ENCODE measurements around the gene WEE2. TPM values are rescaled to one million over a fixed set of nuclear protein-coding genes. Genes with fewer than 3 reads are reported as not detected.
A peak's percentile ranks its signal among the peaks of the same experiment; 100 is the strongest.

WEE2 gene
- total RNA-seq, 4 donors from 2014 or later = 0.79 TPM; not detected in 3

GRCh38 chr7:141693082-141693481 lies 15.1 kb upstream of the WEE2 start:
- no peak overlapping the region for H3K27ac ChIP-seq
- no peaks in the 10 kb centered on the region for H3K36me3 ChIP-seq
- peaks cover 11 to 26% of the 10 kb centered on the region in 2 donors for H3K4me1 ChIP-seq
- intact Hi-C loops (cut with DNase I) = no loop called here
- TF ChIP-seq POLR2A (IDR thresholded peaks at IDR 0.05) (no peak), CTCF (IDR thresholded peaks at IDR 0.05) (no peak)
- no peak overlapping the region for H3K4me3 ChIP-seq (replicated peaks in 1 of 3)
- DNase-seq = no peak
- no peaks in the 10 kb centered on the region for H3K27me3 ChIP-seq
- 97 to 98% methylated on average over 3 of the region's 3 CpGs for WGBS, 2 donors
- H3K9me3 ChIP-seq = no peaks in the 10 kb centered on the region

GRCh38 chr7:141695803-141696289 lies 12.3 kb upstream of the WEE2 start:
- Histone ChIP-seq H3K36me3 (no peaks in the 10 kb centered on the region), H3K4me3 (replicated peaks in 1 of 3) (no peak overlapping the region), H3K4me1 (peaks cover 16 to 34% of the 10 kb centered on the region in 2 donors), H3K27ac (peak overlapping the region in 1 of 3 donors; percentile 38), H3K27me3 (no peaks in the 10 kb centered on the region), H3K9me3 (no peaks in the 10 kb centered on the region)
- peak in 1 of 2 donors; percentile 9 for DNase-seq
- intact Hi-C loops (cut with DNase I) = no loop called here
- TF ChIP-seq CTCF (IDR thresholded peaks at IDR 0.05) = no peak
- no peak for TF ChIP-seq POLR2A (IDR thresholded peaks at IDR 0.05)
- WGBS, 2 donors = 59 to 64% methylated on average over 6 of the region's 6 CpGs

GRCh38 chr7:141696348-141696747 lies 11.8 kb upstream of the WEE2 start:
- H3K27me3 ChIP-seq = no peaks in the 10 kb centered on the region
- TF ChIP-seq CTCF (IDR thresholded peaks at IDR 0.05) (no peak), POLR2A (IDR thresholded peaks at IDR 0.05) (no peak)
- peak overlapping the region in 2 of 3 donors; percentile 9 to 38 for H3K27ac ChIP-seq
- DNase-seq = no peak
- peaks cover 16 to 35% of the 10 kb centered on the region in 2 donors for H3K4me1 ChIP-seq
- H3K36me3 ChIP-seq = no peaks in the 10 kb centered on the region
- whole genome bisulfite sequencing, 2 donors = 15 to 19% methylated on average over 2 of the region's 2 CpGs
- intact Hi-C loops (cut with DNase I) = no loop called here
- H3K9me3 ChIP-seq = no peaks in the 10 kb centered on the region
- H3K4me3 ChIP-seq (replicated peaks in 1 of 3) = no peak overlapping the region

- H3K27ac ChIP-seq = peak overlapping the region in 1 of 3 donors; percentile 9
- WGBS, 2 donors = 77 to 81% methylated on average over 10 of the region's 10 CpGs
- TF ChIP-seq POLR2A (IDR thresholded peaks at IDR 0.05) = no peak
- TF ChIP-seq CTCF (IDR thresholded peaks at IDR 0.05) = no peak
These were observed 10.8 kb upstream of the WEE2 start for GRCh38 chr7:141697211-141697871.

GRCh38 chr7:141698247-141699015 lies 9.7 kb upstream of the WEE2 start:
- intact Hi-C loops (cut with DNase I) = no loop called here
- Histone ChIP-seq H3K27me3 (no peaks in the 10 kb centered on the region), H3K4me3 (replicated peaks in 1 of 3) (no peak overlapping the region), H3K27ac (no peak overlapping the region), H3K36me3 (no peaks in the 10 kb centered on the region), H3K9me3 (no peaks in the 10 kb centered on the region), H3K4me1 (peaks cover 16 to 42% of the 10 kb centered on the region in 2 donors)
- no peak for TF ChIP-seq POLR2A (IDR thresholded peaks at IDR 0.05)
- TF ChIP-seq CTCF (IDR thresholded peaks at IDR 0.05) = no peak
- WGBS, 2 donors = 95 to 97% methylated on average over 1 of the region's 1 CpG
- no peak for DNase-seq

More at GRCh38 chr7:141697211-141697871, 10.8 kb upstream of the WEE2 start:
- Histone ChIP-seq H3K4me3 (replicated peaks in 1 of 3) (no peak overlapping the region), H3K9me3 (no peaks in the 10 kb centered on the region), H3K27me3 (no peaks in the 10 kb centered on the region), H3K36me3 (no peaks in the 10 kb centered on the region), H3K4me1 (peaks cover 16 to 35% of the 10 kb centered on the region in 2 donors)
- no peak for DNase-seq
- intact Hi-C loops (cut with DNase I) = no loop called here
